B cell (primary cell): ENCODE results near the gene PRELID2. TPM values are rescaled to one million over a fixed set of nuclear protein-coding genes. Genes with fewer than 3 reads are reported as not detected.

Experiments used
- ATAC-seq: fragments of 200-7000 bp; cut with Tn5 transposase; one replicate; pipeline ENCODE4 v1.10.0; 2021; ENCODE audit warnings: low read depth, mild to moderate bottlenecking, moderate number of reproducible peaks, moderate library complexity
- CTCF ChIA-PET: fragments of 350-600 bp; sonication (Branson Sonifier 250); formaldehyde crosslinking; loops from one replicate; lab custom pipeline; 2021; ENCODE audit warnings: antibody characterized with exemption, inconsistent platforms; lab: Charles Lee
- POLR2A ChIA-PET: fragments of 350-600 bp; sonication (Branson Sonifier 250); formaldehyde crosslinking; loops from one replicate; lab custom pipeline; 2021; ENCODE audit warnings: antibody characterized with exemption; lab: Charles Lee
- DNase-seq: peaks from one replicate; pipeline ENCODE4 v3.0.0; 2013
- H2AFZ ChIP-seq: 2 replicates; pipeline ENCODE4 v1.6.1; 2012; ENCODE audit warnings: mild to moderate bottlenecking, low read depth, low read length; ENCODE audit not compliant: insufficient read depth, poor library complexity, severe bottlenecking
- H3K27ac ChIP-seq, 2 donors: 1 replicate in 1 of 2; 2 replicates in 1 of 2; pipeline ENCODE4 v1.5.1; 2012 to 2013; ENCODE audit warnings: low read length in 2 of 2, mild to moderate bottlenecking in 2 of 2, moderate library complexity in 1 of 2
- H3K27me3 ChIP-seq, 4 experiments: fragments of 200-600 bp in 1 of 4; sonication (generic) in 1 of 4; replicated peaks in 1 of 4; 1 replicate in 2 of 4; 2 replicates in 2 of 4; pipeline versions ENCODE4 v1.6.1 to v1.7.0; 2013 to 2016; ENCODE audit warnings: low read length in 3 of 4, mild to moderate bottlenecking in 2 of 4, mixed read lengths in 1 of 4, moderate library complexity in 1 of 4; ENCODE audit not compliant: insufficient read depth in 4 of 4, control insufficient read depth in 3 of 4; ENCODE audit errors: control extremely low read depth in 1 of 4
- H3K36me3 ChIP-seq, 2 experiments: replicated peaks in 1 of 2; 1 replicate in 1 of 2; 2 replicates in 1 of 2; pipeline versions ENCODE4 v1.6.1 to v1.7.1; 2013; ENCODE audit warnings: low read length in 1 of 2; ENCODE audit not compliant: insufficient read depth in 2 of 2, control insufficient read depth in 1 of 2; ENCODE audit errors: control extremely low read depth in 1 of 2, extremely low read depth in 1 of 2
- H3K4me1 ChIP-seq, 2 donors: fragments of 200-600 bp in 1 of 2; sonication (generic) in 1 of 2; 1 replicate in 1 of 2; 2 replicates in 1 of 2; pipeline versions ENCODE4 v1.5.1 to v1.6.1; 2013 to 2017; ENCODE audit warnings: low read length in 2 of 2; ENCODE audit not compliant: control insufficient read depth in 2 of 2, insufficient read depth in 2 of 2
- H3K4me2 ChIP-seq: replicated peaks from 2 replicates; pipeline ENCODE3; 2012; ENCODE audit warnings: mild to moderate bottlenecking, low read depth, low read length; ENCODE audit not compliant: poor library complexity, severe bottlenecking
- H3K4me3 ChIP-seq, 5 experiments: fragments of 200-600 bp in 1 of 5; sonication (generic) in 1 of 5; 1 replicate in 3 of 5; 2 replicates in 2 of 5; pipeline versions ENCODE4 v1.5.1 to v1.7.0; 2011 to 2016; ENCODE audit warnings: low read length in 4 of 5, mild to moderate bottlenecking in 4 of 5, low read depth in 2 of 5, control low read depth in 1 of 5, moderate library complexity in 1 of 5; ENCODE audit not compliant: insufficient read depth in 1 of 5; ENCODE audit errors: control extremely low read depth in 1 of 5, extremely low read depth in 1 of 5
- H3K79me2 ChIP-seq: fragments of 200-600 bp; sonication (generic); one replicate; pipeline ENCODE4 v1.6.0; 2016; ENCODE audit warnings: low read length; ENCODE audit not compliant: control insufficient read depth, insufficient read depth
- H3K9ac ChIP-seq: fragments of 200-600 bp; sonication (generic); 2 replicates; pipeline ENCODE4 v1.6.1; 2017; ENCODE audit warnings: mild to moderate bottlenecking, low read length, moderate library complexity
- H3K9me3 ChIP-seq, 3 donors: one replicate each; pipeline versions ENCODE4 v1.6.1 to v1.7.1; 2013; ENCODE audit warnings: low read length in 2 of 3; ENCODE audit not compliant: control insufficient read depth in 2 of 3, insufficient read depth in 1 of 3; ENCODE audit errors: control extremely low read depth in 1 of 3
- H4K20me1 ChIP-seq: 2 replicates; pipeline ENCODE4 v1.6.0; 2012; ENCODE audit warnings: mild to moderate bottlenecking, low read length; ENCODE audit not compliant: insufficient read depth, control insufficient read depth, poor library complexity, severe bottlenecking
- H3K27ac Mint-ChIP-seq: one replicate; pipeline ENCODE4 v1.8.0; 2021; ENCODE audit warnings: mixed read lengths
- H3K27me3 Mint-ChIP-seq: one replicate; pipeline ENCODE4 v1.8.0; 2021; ENCODE audit warnings: mixed read lengths
- H3K4me1 Mint-ChIP-seq: one replicate; pipeline ENCODE4 v1.8.0; 2021; ENCODE audit warnings: mixed read lengths
- H3K4me3 Mint-ChIP-seq: one replicate; pipeline ENCODE4 v1.8.0; 2021; ENCODE audit warnings: mixed read lengths
- H3K9me3 Mint-ChIP-seq: one replicate; pipeline ENCODE4 v1.8.0; 2022; ENCODE audit warnings: mixed read lengths; ENCODE audit not compliant: insufficient read depth
- CTCF ChIP-seq: fragments of 200-600 bp; IDR thresholded peaks from one replicate; pipeline ENCODE4 v1.8.0; 2022; ENCODE audit warnings: antibody characterized with exemption, mild to moderate bottlenecking
- EZH2 ChIP-seq: IDR thresholded peaks from 2 replicates; pipeline ENCODE4 v1.6.1; 2012; ENCODE audit warnings: borderline replicate concordance, low read depth, mild to moderate bottlenecking, moderate library complexity, low read length; ENCODE audit not compliant: insufficient read depth, poor library complexity, severe bottlenecking
- WGBS: methylation state at CpG from one replicate; pipeline ENCODE4 v1.1.5; 2013; ENCODE audit warnings: missing lambda C conversion rate; ENCODE audit not compliant: insufficient coverage; 5-methylcytosine and 5-hydroxymethylcytosine counted together
- intact Hi-C: fragments of 100-400 bp; cut with micrococcal nuclease; formaldehyde crosslinking; loops from one replicate; pipeline ENCODE4 v1.10.0; 2022
- polyA plus RNA-seq: library from polyadenylated mRNA; depleted of rRNA; stranded (reverse); fragments of >200 nt; gene quantifications from 2 replicates; pipeline ENCODE4 v1.2.3, GENCODE V29; 2012
- total RNA-seq, 2 donors: library from RNA; stranded (reverse); fragments of 120-200 nt in 1 of 2; gene quantifications; 1 replicate in 1 of 2; 2 replicates in 1 of 2; pipeline versions ENCODE4 v1.2.3 to v1.2.4, GENCODE V29; 2013 to 2022

The PRELID2 gene
- total and polyA plus RNA-seq, 2 donors (not counting 1 experiment from before 2014, with no cell fraction given) = 0.63 to 2.7 TPM

- no peaks in the 10 kb centered on the region for H3K36me3 ChIP-seq
- no peaks in the 10 kb centered on the region for H3K79me2 ChIP-seq
- no peak overlapping the region for H3K27ac Mint-ChIP-seq
- H4K20me1 ChIP-seq = no peaks in the 10 kb centered on the region
- no peaks in the 10 kb centered on the region for H3K9me3 Mint-ChIP-seq
- no peak for ATAC-seq
- H3K27me3 Mint-ChIP-seq = no peaks in the 10 kb centered on the region
- no peak overlapping the region for H3K27ac ChIP-seq
- H3K4me1 Mint-ChIP-seq = no peaks in the 10 kb centered on the region
- H3K4me3 Mint-ChIP-seq = no peak overlapping the region
- no peak overlapping the region for H3K4me3 ChIP-seq
- no peaks in the 10 kb centered on the region for H3K27me3 ChIP-seq
- no peak overlapping the region for H3K9ac ChIP-seq
- no peaks in the 10 kb centered on the region for H3K4me1 ChIP-seq
- no peak overlapping the region for H2AFZ ChIP-seq
- intact Hi-C loops = no loop called here
- POLR2A ChIA-PET = no interaction called here
- H3K4me2 ChIP-seq = no peak overlapping the region
- no peak for TF ChIP-seq EZH2
- TF ChIP-seq CTCF = no peak
- no CpG with 5 or more reads among the region's 1 CpG for WGBS
- H3K9me3 ChIP-seq = no peaks in the 10 kb centered on the region
- DNase-seq = no peak
- CTCF ChIA-PET = no interaction called here
Observed at GRCh38 chr5:145760660-145761059, 74.5 kb downstream of the PRELID2 start.

GRCh38 chr5:145752947-145753346 lies 82.2 kb downstream of the PRELID2 start:
- no peaks in the 10 kb centered on the region for H3K27me3 ChIP-seq
- POLR2A ChIA-PET = no interaction called here
- Mint-ChIP-seq H3K4me3 (no peak overlapping the region), H3K4me1 (no peaks in the 10 kb centered on the region), H3K9me3 (peaks cover 7% of the 10 kb centered on the region), H3K27ac (no peak overlapping the region), H3K27me3 (no peaks in the 10 kb centered on the region)
- no peaks in the 10 kb centered on the region for H3K79me2 ChIP-seq
- no peak overlapping the region for H3K9ac ChIP-seq
- no peak overlapping the region for H3K4me3 ChIP-seq
- no peaks in the 10 kb centered on the region for H3K36me3 ChIP-seq
- H2AFZ ChIP-seq = no peak overlapping the region
- no peak for TF ChIP-seq CTCF
- TF ChIP-seq EZH2 = no peak
- CTCF ChIA-PET = no interaction called here
- intact Hi-C loops = no loop called here
- ATAC-seq (no peak), DNase-seq (no peak)
- H3K4me2 ChIP-seq = no peak overlapping the region
- H3K4me1 ChIP-seq = no peaks in the 10 kb centered on the region
- H3K9me3 ChIP-seq = no peaks in the 10 kb centered on the region
- 95% methylated on average over 4 of the region's 5 CpGs for WGBS
- H3K27ac ChIP-seq = no peak overlapping the region
- no peaks in the 10 kb centered on the region for H4K20me1 ChIP-seq
